NB4 (cell line): ENCODE results near the gene ATG4D.

Experiments
- CTCF ChIP-seq: IDR thresholded peaks from one replicate; pipeline ENCODE4 v1.5.1; 2012; ENCODE audit warnings: low read depth, low read length
- MAX ChIP-seq: IDR thresholded peaks from 2 replicates; pipeline ENCODE4 v1.6.1; 2011; ENCODE audit warnings: low read depth, low read length
- POLR2A ChIP-seq: IDR thresholded peaks from 2 replicates; pipeline ENCODE4 v1.6.1; 2011; ENCODE audit warnings: mild to moderate bottlenecking; ENCODE audit not compliant: insufficient read length; ENCODE audit errors: extremely low read depth

DNA sequence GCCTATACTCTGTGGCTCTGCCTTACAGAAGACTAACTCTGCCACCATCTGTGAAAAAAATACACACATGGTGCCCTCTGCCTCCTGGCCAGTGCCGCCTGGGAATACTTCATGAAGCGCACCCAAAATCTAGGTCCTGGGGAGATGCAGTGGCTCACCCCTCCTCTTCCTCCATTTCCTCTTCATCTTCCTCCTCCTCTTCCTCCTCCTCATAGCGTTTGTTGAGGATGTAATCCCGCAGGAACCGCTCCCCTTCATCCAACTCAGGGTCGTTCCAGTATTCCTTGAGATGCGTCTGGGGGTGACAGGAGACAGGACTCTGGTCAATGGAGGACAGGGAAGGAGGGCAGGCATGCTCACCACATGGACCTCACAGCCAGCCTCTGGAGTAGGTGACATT lies 16.4 kb downstream of the ATG4D start:
- TF ChIP-seq CTCF (no peak), POLR2A (no peak), MAX (no peak)
